ENCODE data around the gene IGHMBP2. TPM values are rescaled to one million over a fixed set of nuclear protein-coding genes. Genes with fewer than 3 reads are reported as not detected.

IGHMBP2 gene
- total RNA-seq, 3 donors from 2014 or later (not counting 1 experiment from before 2014, with no cell fraction given), result 31.5 to 52.3 (median 48.5) TPM

Other genes starting within 250 kb of the IGHMBP2 start
- gene GAL, start 219.3 kb upstream of the IGHMBP2 start, total RNA-seq, result not detected
- gene TESMIN, start 152.4 kb upstream of the IGHMBP2 start, total RNA-seq, result 1 to 10 TPM; 1.1 to 3.9 (median 1.1) TPM
- gene CPT1A, start 62.0 kb upstream of the IGHMBP2 start, total RNA-seq, result 100 to 1,000 TPM in 2 of 3 donors, 10 to 100 TPM in 1; 70.3 to 129 (median 100) TPM
- 10 to 100 TPM; 39.0 to 47.4 (median 40.3) TPM for gene MRPL21, start 59 bp upstream of the IGHMBP2 start, total RNA-seq
- gene MRGPRD, start 77.1 kb downstream of the IGHMBP2 start, total RNA-seq, result not detected
- gene MRGPRF, start 109.4 kb downstream of the IGHMBP2 start, total RNA-seq, result not detected
- gene TPCN2, start 145.0 kb downstream of the IGHMBP2 start, total RNA-seq, result 10 to 100 TPM; 14.9 to 18.3 (median 18.2) TPM

All from natural killer cell (primary cell).